Mesangial cell (primary cell): ENCODE results near the gene PRPF40A. TPM values are rescaled to one million over a fixed set of nuclear protein-coding genes. Genes with fewer than 3 reads are reported as not detected.

Source experiments
- total RNA-seq: library from RNA; depleted of rRNA; stranded (reverse); fragments of >200 nt; gene quantifications from 2 replicates; pipeline ENCODE4 v1.2.3, GENCODE V29; 2015

The PRPF40A gene
- total RNA-seq = 71.7 and 77.7 TPM in 2 replicates

GRCh38 chr2:152717228-152718075 is at the start of gene PRPF40A:
PRPF40A (minus strand) TSS chr2:152717461; CDS start chr2:152717439, 22 bp downstream.

GRCh38 chr2:152718076-152718908 is 1.0 kb upstream of the PRPF40A start, which contains the start of gene ARL6IP6:
ARL6IP6 (plus strand) TSS chr2:152718620; CDS start chr2:152718625, 5 bp downstream.

Other genes starting within 250 kb of the PRPF40A start
- gene ARL6IP6, start 1.2 kb upstream of the PRPF40A start, total RNA-seq = 15.5 and 43.5 TPM in 2 replicates